ENCODE measurements around the gene RPS6KA5. TPM values are rescaled to one million over a fixed set of nuclear protein-coding genes. Genes with fewer than 3 reads are reported as not detected.

RPS6KA5 gene
- total RNA-seq, 2 experiments from 2014 or later = 28.0 to 29.8 TPM

DNA sequence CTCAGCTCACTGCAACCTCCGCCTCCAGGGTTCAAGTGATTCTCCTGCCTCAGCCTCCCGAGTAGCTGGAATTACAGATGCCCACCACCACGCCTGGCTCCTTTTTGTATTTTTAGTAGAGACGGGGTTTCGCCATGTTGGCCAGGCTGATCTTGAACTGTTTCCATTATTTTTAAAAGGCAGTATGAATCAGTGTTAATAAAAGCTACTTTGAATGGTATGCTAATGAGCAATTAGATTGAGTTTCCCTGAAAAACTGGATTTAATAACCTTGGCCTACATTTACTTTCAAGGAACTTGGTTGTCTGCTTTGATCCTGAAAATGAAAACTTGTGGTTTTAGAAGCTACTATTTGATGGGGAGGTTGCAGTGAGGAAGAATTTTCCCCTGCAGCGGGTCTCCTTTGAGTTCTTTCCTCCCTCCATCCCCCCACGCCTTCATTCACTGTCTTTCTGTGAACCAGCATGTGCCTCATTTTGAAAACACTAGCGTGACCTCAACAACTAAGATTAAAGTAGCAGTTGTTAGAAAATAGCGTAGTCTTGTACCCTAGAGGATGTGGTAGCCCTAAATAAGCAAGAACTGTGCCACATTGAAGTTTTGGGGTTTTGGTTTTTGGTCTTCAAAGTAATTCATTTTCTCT lies 17.8 kb upstream of the RPS6KA5 start:
- no peaks in the 10 kb centered on the region for H3K27me3 Mint-ChIP-seq
- H3K27me3 ChIP-seq (ENCODE audit: control insufficient read depth in 1 of 2, insufficient read depth in 2 of 2, low read length in 2 of 2) = no peaks in the 10 kb centered on the region
- H3K9me3 ChIP-seq (ENCODE audit: control insufficient read depth in 1 of 2, insufficient read depth in 1 of 2, low read length in 2 of 2) = no peaks in the 10 kb centered on the region
- no peak overlapping the region for H3K4me3 ChIP-seq (ENCODE audit: low read length)
- peak; percentile 99 for ATAC-seq (ENCODE audit: poor library complexity)
- ChIA-PET CTCF (no interaction called here), POLR2A (interaction anchor here (0.6 to 2.7 kb wide), 12 partner anchors 9 to 75 kb away, joined by 3 to 35 read pairs (median 7); partner anchors contain the start of genes DGLUCY and RPS6KA5)
- H3K27ac ChIP-seq (ENCODE audit: low read depth in 1 of 2, low read length in 2 of 2) = peak overlapping the region in 1 of 2 donors; percentile 29
- no peaks in the 10 kb centered on the region for H3K36me3 Mint-ChIP-seq (ENCODE audit: low read depth)
- peaks cover 30% of the 10 kb centered on the region for H3K4me1 Mint-ChIP-seq (ENCODE audit: low read depth)
- peak overlapping the region; percentile 37 for H3K27ac Mint-ChIP-seq
- no peaks in the 10 kb centered on the region for H3K36me3 ChIP-seq (ENCODE audit: insufficient read depth, low read length)
- peaks cover 29% of the 10 kb centered on the region for H3K4me1 ChIP-seq (ENCODE audit: insufficient read depth, low read length)
- intact Hi-C loops (cut with DNase I, micrococcal nuclease) = loop anchor here in 1 of 2 experiments (1.0 kb wide), 1 partner anchor 17 kb away; no protein-coding TSS in a partner anchor
- peak overlapping the region; percentile 9 for H3K4me3 Mint-ChIP-seq
- peak in 8 of 14 experiments; percentile 8 to 90 (median 47) for DNase-seq
- TF ChIP-seq, protein P1, sequence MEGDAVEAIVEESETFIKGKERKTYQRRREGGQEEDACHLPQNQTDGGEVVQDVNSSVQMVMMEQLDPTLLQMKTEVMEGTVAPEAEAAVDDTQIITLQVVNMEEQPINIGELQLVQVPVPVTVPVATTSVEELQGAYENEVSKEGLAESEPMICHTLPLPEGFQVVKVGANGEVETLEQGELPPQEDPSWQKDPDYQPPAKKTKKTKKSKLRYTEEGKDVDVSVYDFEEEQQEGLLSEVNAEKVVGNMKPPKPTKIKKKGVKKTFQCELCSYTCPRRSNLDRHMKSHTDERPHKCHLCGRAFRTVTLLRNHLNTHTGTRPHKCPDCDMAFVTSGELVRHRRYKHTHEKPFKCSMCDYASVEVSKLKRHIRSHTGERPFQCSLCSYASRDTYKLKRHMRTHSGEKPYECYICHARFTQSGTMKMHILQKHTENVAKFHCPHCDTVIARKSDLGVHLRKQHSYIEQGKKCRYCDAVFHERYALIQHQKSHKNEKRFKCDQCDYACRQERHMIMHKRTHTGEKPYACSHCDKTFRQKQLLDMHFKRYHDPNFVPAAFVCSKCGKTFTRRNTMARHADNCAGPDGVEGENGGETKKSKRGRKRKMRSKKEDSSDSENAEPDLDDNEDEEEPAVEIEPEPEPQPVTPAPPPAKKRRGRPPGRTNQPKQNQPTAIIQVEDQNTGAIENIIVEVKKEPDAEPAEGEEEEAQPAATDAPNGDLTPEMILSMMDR (IDR thresholded peaks at IDR 0.05) = no peak
- H3K9me3 Mint-ChIP-seq = no peaks in the 10 kb centered on the region

DNA sequence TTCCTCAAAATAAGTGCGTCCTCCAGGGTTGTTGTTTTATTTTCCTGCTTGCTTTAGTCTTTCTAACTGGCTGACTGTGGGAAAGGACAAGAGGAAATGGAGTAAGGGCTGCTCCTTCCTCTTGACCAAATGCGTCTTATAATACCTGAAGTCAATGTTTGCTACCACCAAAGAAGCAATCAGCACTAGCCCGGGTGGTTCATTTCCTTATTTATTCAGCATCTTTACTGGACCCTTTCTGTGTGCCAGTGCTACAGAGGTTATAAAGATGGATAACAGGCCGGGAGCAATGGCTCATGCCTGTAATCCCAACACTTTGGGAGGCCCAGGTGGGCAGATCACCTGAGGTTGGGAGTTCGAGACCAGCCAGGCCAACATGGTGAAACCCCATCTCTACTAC lies 15.1 kb upstream of the RPS6KA5 start:
- Histone ChIP-seq H3K4me1 (ENCODE audit: insufficient read depth, low read length) (peaks cover 29% of the 10 kb centered on the region), H3K9me3 (ENCODE audit: control insufficient read depth in 1 of 2, insufficient read depth in 1 of 2, low read length in 2 of 2) (no peaks in the 10 kb centered on the region), H3K27me3 (ENCODE audit: control insufficient read depth in 1 of 2, insufficient read depth in 2 of 2, low read length in 2 of 2) (no peaks in the 10 kb centered on the region), H3K36me3 (ENCODE audit: insufficient read depth, low read length) (no peaks in the 10 kb centered on the region), H3K4me3 (ENCODE audit: low read length) (no peak overlapping the region), H3K27ac (ENCODE audit: low read depth in 1 of 2, low read length in 2 of 2) (no peak overlapping the region)
- Mint-ChIP-seq H3K4me1 (ENCODE audit: low read depth) (peaks cover 32% of the 10 kb centered on the region), H3K9me3 (no peaks in the 10 kb centered on the region), H3K27ac (no peak overlapping the region), H3K4me3 (no peak overlapping the region), H3K36me3 (ENCODE audit: low read depth) (no peaks in the 10 kb centered on the region), H3K27me3 (no peaks in the 10 kb centered on the region)
- intact Hi-C loops (cut with DNase I, micrococcal nuclease) = no loop called here
- DNase-seq (no peak), ATAC-seq (ENCODE audit: poor library complexity) (no peak)
- POLR2A ChIA-PET = no interaction called here
- TF ChIP-seq, protein P1 (IDR thresholded peaks at IDR 0.05) = no peak
- CTCF ChIA-PET = interaction anchor here (1.0 kb wide), 1 partner anchor 10 kb away, joined by 4 read pairs; no protein-coding TSS in a partner anchor

DNA sequence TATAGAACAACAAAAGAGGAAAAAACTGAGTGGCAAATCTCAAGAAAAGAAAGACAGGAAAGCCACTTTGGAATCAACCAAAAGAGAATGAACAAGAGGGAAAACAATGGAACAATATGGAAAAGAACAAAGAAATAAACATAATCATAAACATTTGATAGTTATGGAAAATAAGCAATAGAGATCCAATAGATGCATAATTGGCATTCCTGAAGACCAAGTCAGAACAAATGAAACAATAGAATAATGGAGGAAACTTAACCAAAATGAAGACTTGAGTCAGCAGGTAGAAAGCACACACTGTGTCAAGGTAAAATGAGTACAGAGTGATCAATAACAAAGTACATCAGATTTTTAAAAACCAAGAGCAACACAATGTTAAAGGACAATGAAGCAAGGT lies 10.1 kb upstream of the RPS6KA5 start:
- no peak overlapping the region for H3K4me3 ChIP-seq (ENCODE audit: low read length)
- no peaks in the 10 kb centered on the region for H3K9me3 ChIP-seq (ENCODE audit: control insufficient read depth in 1 of 2, insufficient read depth in 1 of 2, low read length in 2 of 2)
- H3K27ac Mint-ChIP-seq = no peak overlapping the region
- H3K27me3 ChIP-seq (ENCODE audit: control insufficient read depth in 1 of 2, insufficient read depth in 2 of 2, low read length in 2 of 2) = no peaks in the 10 kb centered on the region
- H3K36me3 ChIP-seq (ENCODE audit: insufficient read depth, low read length) = no peaks in the 10 kb centered on the region
- ChIA-PET CTCF (interaction anchor here (1.0 kb wide), 1 partner anchor 9 kb away, joined by 3 read pairs; the partner anchor contains the start of gene RPS6KA5), POLR2A (interaction anchor here (2.2 kb wide), 1 partner anchor 44 kb away, joined by 10 read pairs; the partner anchor contains the start of gene DGLUCY)
- peaks cover 47% of the 10 kb centered on the region for H3K4me1 ChIP-seq (ENCODE audit: insufficient read depth, low read length)
- intact Hi-C loops (cut with DNase I, micrococcal nuclease) = no loop called here
- peaks cover 49% of the 10 kb centered on the region for H3K4me1 Mint-ChIP-seq (ENCODE audit: low read depth)
- TF ChIP-seq, protein P1 (IDR thresholded peaks at IDR 0.05) = no peak
- H3K9me3 Mint-ChIP-seq = no peaks in the 10 kb centered on the region
- H3K36me3 Mint-ChIP-seq (ENCODE audit: low read depth) = no peaks in the 10 kb centered on the region
- no peak overlapping the region for H3K4me3 Mint-ChIP-seq
- H3K27ac ChIP-seq (ENCODE audit: low read depth in 1 of 2, low read length in 2 of 2) = no peak overlapping the region
- DNase-seq = no peak
- H3K27me3 Mint-ChIP-seq = no peaks in the 10 kb centered on the region
- no peak for ATAC-seq (ENCODE audit: poor library complexity)
